Measurements from ENCODE around the gene EIF2AK3. TPM values are rescaled to one million over a fixed set of nuclear protein-coding genes. Genes with fewer than 3 reads are reported as not detected.

EIF2AK3 gene
- total and polyA plus RNA-seq, 10 of the 15 experiments (the other 5 are each of a cell fraction or from before 2014, with no cell fraction given): 5.0 to 44.7 (median 22.4) TPM

DNA sequence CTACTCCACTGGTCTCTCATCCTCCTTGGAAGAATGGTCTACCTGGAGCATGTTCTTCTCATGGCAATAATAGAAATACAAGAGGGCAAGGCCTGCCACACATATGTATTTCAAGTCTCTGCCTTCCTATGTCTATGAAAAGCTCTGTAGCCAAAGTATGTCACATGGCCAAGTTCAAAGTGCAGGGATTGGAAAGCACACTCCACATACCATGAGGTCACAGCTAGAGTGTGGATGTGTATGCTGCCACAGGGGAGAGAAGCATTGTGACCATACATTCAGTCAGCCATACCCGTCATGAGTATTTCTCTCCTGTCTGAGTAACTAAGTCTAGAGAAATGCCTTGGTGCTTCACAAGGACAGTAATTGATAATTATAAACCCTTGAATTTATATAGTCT, 8.8 kb upstream of the EIF2AK3 start (continued):
- TF ChIP-seq ZZZ3 (IDR thresholded peaks at IDR 0.05; ENCODE audit: control insufficient read depth, insufficient read length, low read depth) (no peak), CBFB (IDR thresholded peaks at IDR 0.05; ENCODE audit: low read depth) (no peak), MYC (IDR thresholded peaks at IDR 0.05; ENCODE audit: insufficient read depth, insufficient read length, insufficient replicate concordance, low read length, severe bottlenecking) (no peak)
- TF ChIP-seq, protein P1, sequence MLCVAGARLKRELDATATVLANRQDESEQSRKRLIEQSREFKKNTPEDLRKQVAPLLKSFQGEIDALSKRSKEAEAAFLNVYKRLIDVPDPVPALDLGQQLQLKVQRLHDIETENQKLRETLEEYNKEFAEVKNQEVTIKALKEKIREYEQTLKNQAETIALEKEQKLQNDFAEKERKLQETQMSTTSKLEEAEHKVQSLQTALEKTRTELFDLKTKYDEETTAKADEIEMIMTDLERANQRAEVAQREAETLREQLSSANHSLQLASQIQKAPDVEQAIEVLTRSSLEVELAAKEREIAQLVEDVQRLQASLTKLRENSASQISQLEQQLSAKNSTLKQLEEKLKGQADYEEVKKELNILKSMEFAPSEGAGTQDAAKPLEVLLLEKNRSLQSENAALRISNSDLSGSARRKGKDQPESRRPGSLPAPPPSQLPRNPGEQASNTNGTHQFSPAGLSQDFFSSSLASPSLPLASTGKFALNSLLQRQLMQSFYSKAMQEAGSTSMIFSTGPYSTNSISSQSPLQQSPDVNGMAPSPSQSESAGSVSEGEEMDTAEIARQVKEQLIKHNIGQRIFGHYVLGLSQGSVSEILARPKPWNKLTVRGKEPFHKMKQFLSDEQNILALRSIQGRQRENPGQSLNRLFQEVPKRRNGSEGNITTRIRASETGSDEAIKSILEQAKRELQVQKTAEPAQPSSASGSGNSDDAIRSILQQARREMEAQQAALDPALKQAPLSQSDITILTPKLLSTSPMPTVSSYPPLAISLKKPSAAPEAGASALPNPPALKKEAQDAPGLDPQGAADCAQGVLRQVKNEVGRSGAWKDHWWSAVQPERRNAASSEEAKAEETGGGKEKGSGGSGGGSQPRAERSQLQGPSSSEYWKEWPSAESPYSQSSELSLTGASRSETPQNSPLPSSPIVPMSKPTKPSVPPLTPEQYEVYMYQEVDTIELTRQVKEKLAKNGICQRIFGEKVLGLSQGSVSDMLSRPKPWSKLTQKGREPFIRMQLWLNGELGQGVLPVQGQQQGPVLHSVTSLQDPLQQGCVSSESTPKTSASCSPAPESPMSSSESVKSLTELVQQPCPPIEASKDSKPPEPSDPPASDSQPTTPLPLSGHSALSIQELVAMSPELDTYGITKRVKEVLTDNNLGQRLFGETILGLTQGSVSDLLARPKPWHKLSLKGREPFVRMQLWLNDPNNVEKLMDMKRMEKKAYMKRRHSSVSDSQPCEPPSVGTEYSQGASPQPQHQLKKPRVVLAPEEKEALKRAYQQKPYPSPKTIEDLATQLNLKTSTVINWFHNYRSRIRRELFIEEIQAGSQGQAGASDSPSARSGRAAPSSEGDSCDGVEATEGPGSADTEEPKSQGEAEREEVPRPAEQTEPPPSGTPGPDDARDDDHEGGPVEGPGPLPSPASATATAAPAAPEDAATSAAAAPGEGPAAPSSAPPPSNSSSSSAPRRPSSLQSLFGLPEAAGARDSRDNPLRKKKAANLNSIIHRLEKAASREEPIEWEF (IDR thresholded peaks at IDR 0.05; ENCODE audit: insufficient replicate concordance, low read depth, low read length): no peak
- TF ChIP-seq, protein P2, sequence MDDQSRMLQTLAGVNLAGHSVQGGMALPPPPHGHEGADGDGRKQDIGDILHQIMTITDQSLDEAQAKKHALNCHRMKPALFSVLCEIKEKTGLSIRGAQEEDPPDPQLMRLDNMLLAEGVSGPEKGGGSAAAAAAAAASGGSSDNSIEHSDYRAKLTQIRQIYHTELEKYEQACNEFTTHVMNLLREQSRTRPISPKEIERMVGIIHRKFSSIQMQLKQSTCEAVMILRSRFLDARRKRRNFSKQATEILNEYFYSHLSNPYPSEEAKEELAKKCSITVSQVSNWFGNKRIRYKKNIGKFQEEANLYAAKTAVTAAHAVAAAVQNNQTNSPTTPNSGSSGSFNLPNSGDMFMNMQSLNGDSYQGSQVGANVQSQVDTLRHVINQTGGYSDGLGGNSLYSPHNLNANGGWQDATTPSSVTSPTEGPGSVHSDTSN (IDR thresholded peaks at IDR 0.05; ENCODE audit: insufficient replicate concordance, low read depth, low read length): no peak
